ENCODE measurements around the gene LETM1.

LETM1 gene

GRCh38 chr4:1779588-1780382 lies 76.2 kb downstream of the LETM1 start:
- no peak for DNase-seq (ENCODE audit: low spot score)
- CTCF ChIA-PET = no interaction called here
- TF ChIP-seq CTCF (conservative IDR thresholded peaks at IDR 0.05; ENCODE audit: low read depth) = no peak
- H3K27ac ChIP-seq = peak overlapping the region; percentile 91
- POLR2A ChIA-PET (ENCODE audit: low non-redundant PET) = interaction anchor here (1.1 kb wide), 1 partner anchor 13 kb away, joined by 3 read pairs; the partner anchor contains the start of gene FGFR3

- POLR2A ChIA-PET (ENCODE audit: low non-redundant PET) = no interaction called here
- no peak for TF ChIP-seq CTCF (conservative IDR thresholded peaks at IDR 0.05; ENCODE audit: low read depth)
- DNase-seq (ENCODE audit: low spot score) = no peak
- CTCF ChIA-PET = no interaction called here
- H3K27ac ChIP-seq = peak overlapping the region; percentile 91
These were observed 77.1 kb downstream of the LETM1 start for GRCh38 chr4:1778642-1779392.

- ChIA-PET CTCF (interaction anchor here (0.7 kb wide), 1 partner anchor 20 kb away, joined by 4 read pairs; no protein-coding TSS in a partner anchor), POLR2A (ENCODE audit: low non-redundant PET) (no interaction called here)
- DNase-seq (ENCODE audit: low spot score) = peak; percentile 67
- no peak for TF ChIP-seq CTCF (conservative IDR thresholded peaks at IDR 0.05; ENCODE audit: low read depth)
- peak overlapping the region; percentile 91 for H3K27ac ChIP-seq
These were observed 77.9 kb downstream of the LETM1 start for GRCh38 chr4:1777822-1778641.

- TF ChIP-seq CTCF (conservative IDR thresholded peaks at IDR 0.05; ENCODE audit: low read depth) = no peak
- peak overlapping the region; percentile 91 for H3K27ac ChIP-seq
- ChIA-PET CTCF (no interaction called here), POLR2A (ENCODE audit: low non-redundant PET) (no interaction called here)
- no peak for DNase-seq (ENCODE audit: low spot score)
These were observed 79.3 kb downstream of the LETM1 start for GRCh38 chr4:1776521-1777161.

- POLR2A ChIA-PET (ENCODE audit: low non-redundant PET) = no interaction called here
- TF ChIP-seq CTCF (conservative IDR thresholded peaks at IDR 0.05; ENCODE audit: low read depth) = no peak
These were observed 80.0 kb downstream of the LETM1 start for GRCh38 chr4:1775731-1776500.

More at GRCh38 chr4:1775731-1776500, 80.0 kb downstream of the LETM1 start:
- no peak for DNase-seq (ENCODE audit: low spot score)
- CTCF ChIA-PET = no interaction called here
- H3K27ac ChIP-seq = peak overlapping the region; percentile 91

Measured in RWPE1 (cell line).